ENCODE results near the gene MTUS2. TPM values are rescaled to one million over a fixed set of nuclear protein-coding genes. Genes with fewer than 3 reads are reported as not detected.

Gene MTUS2
- total RNA-seq, 1 donor from 2014 or later = 0.67 TPM

GRCh38 chr13:29101409-29101808 is 281.3 kb downstream of the MTUS2 start:
- H3K36me3 ChIP-seq = no peaks in the 10 kb centered on the region
- TF ChIP-seq EZH2 (IDR thresholded peaks at IDR 0.05) = no peak
- no peak for TF ChIP-seq EZH2phosphoT487 (IDR thresholded peaks at IDR 0.05)
- TF ChIP-seq CTCF (IDR thresholded peaks at IDR 0.05) = no peak
- Mint-ChIP-seq H3K9me3 (no peaks in the 10 kb centered on the region), H3K4me1 (no peaks in the 10 kb centered on the region), H3K27ac (no peak overlapping the region), H3K36me3 (no peaks in the 10 kb centered on the region), H3K27me3 (ENCODE audit: insufficient read depth, low read depth) (no peaks in the 10 kb centered on the region), H3K4me3 (no peak overlapping the region)
- H3K9me3 ChIP-seq (ENCODE audit: low read depth) = no peaks in the 10 kb centered on the region
- H3K27ac ChIP-seq = no peak overlapping the region
- no peak overlapping the region for H3K9ac ChIP-seq
- no peak overlapping the region for H3K4me3 ChIP-seq
- H2AFZ ChIP-seq (replicated peaks) = no peak overlapping the region
- H3K27me3 ChIP-seq = no peaks in the 10 kb centered on the region
- H3K4me2 ChIP-seq = no peak overlapping the region
- no peaks in the 10 kb centered on the region for H3F3A ChIP-seq (ENCODE audit: low read depth)
- H4K20me1 ChIP-seq (ENCODE audit: low read depth) = no peaks in the 10 kb centered on the region
- no peak for DNase-seq (ENCODE audit: low spot score)
- H3K79me2 ChIP-seq (ENCODE audit: low read depth) = no peaks in the 10 kb centered on the region
- peaks cover 5% of the 10 kb centered on the region for H3K4me1 ChIP-seq

GRCh38 chr13:29101905-29102304 is 281.8 kb downstream of the MTUS2 start:
- Histone ChIP-seq H3K27me3 (no peaks in the 10 kb centered on the region), H3K4me2 (no peak overlapping the region), H3K4me3 (no peak overlapping the region), H3K27ac (no peak overlapping the region), H3K4me1 (peaks cover 5% of the 10 kb centered on the region), H3K9ac (no peak overlapping the region), H2AFZ (replicated peaks) (no peak overlapping the region), H3F3A (ENCODE audit: low read depth) (no peaks in the 10 kb centered on the region), H3K36me3 (no peaks in the 10 kb centered on the region), H4K20me1 (ENCODE audit: low read depth) (no peaks in the 10 kb centered on the region), H3K79me2 (ENCODE audit: low read depth) (no peaks in the 10 kb centered on the region), H3K9me3 (ENCODE audit: low read depth) (no peaks in the 10 kb centered on the region)
- no peak for DNase-seq (ENCODE audit: low spot score)
- Mint-ChIP-seq H3K4me3 (no peak overlapping the region), H3K36me3 (no peaks in the 10 kb centered on the region), H3K27ac (no peak overlapping the region), H3K4me1 (no peaks in the 10 kb centered on the region), H3K9me3 (no peaks in the 10 kb centered on the region), H3K27me3 (ENCODE audit: insufficient read depth, low read depth) (peaks cover 2% of the 10 kb centered on the region)
- TF ChIP-seq EZH2 (IDR thresholded peaks at IDR 0.05) (no peak), CTCF (IDR thresholded peaks at IDR 0.05) (no peak), EZH2phosphoT487 (IDR thresholded peaks at IDR 0.05) (no peak)

GRCh38 chr13:29103065-29103800 is 283.1 kb downstream of the MTUS2 start:
- H3K27ac ChIP-seq = no peak overlapping the region
- no peaks in the 10 kb centered on the region for H3K9me3 Mint-ChIP-seq
- no peak for TF ChIP-seq CTCF (IDR thresholded peaks at IDR 0.05)
- TF ChIP-seq EZH2phosphoT487 (IDR thresholded peaks at IDR 0.05) = no peak
- TF ChIP-seq EZH2 (IDR thresholded peaks at IDR 0.05) = no peak

More at GRCh38 chr13:29103065-29103800, 283.1 kb downstream of the MTUS2 start:
- Histone ChIP-seq H2AFZ (replicated peaks) (no peak overlapping the region), H3K27me3 (no peaks in the 10 kb centered on the region), H3K36me3 (no peaks in the 10 kb centered on the region), H3F3A (ENCODE audit: low read depth) (no peaks in the 10 kb centered on the region), H3K4me3 (no peak overlapping the region), H3K9ac (no peak overlapping the region), H3K9me3 (ENCODE audit: low read depth) (no peaks in the 10 kb centered on the region), H3K4me1 (no peaks in the 10 kb centered on the region), H3K4me2 (no peak overlapping the region), H4K20me1 (ENCODE audit: low read depth) (no peaks in the 10 kb centered on the region), H3K79me2 (ENCODE audit: low read depth) (no peaks in the 10 kb centered on the region)
- Mint-ChIP-seq H3K27ac (no peak overlapping the region), H3K27me3 (ENCODE audit: insufficient read depth, low read depth) (peaks cover 2% of the 10 kb centered on the region), H3K4me3 (no peak overlapping the region), H3K4me1 (no peaks in the 10 kb centered on the region), H3K36me3 (no peaks in the 10 kb centered on the region)
- DNase-seq (ENCODE audit: low spot score) = no peak

All from neural progenitor cell (in vitro differentiated cells).